AML-193 (cell line): Measurements from ENCODE around the gene SFN.
A peak's percentile ranks its signal among the peaks of the same experiment; 100 is the strongest.
"Not testable (repeated sequence)": the region's sequence is repeated elsewhere in the genome, so short reads cannot be mapped to it uniquely, and the experiment has no call there.

ENCODE experiments used
- DNase-seq, 2 experiments: peaks; one replicate each; lab custom pipeline; 2025; lab: John Stamatoyannopoulos, UW

SFN gene

GRCh38 chr1:26839339-26839722 is 23.6 kb upstream of the SFN start:
- DNase-seq = no peak

GRCh38 chr1:26839779-26840178 is 23.2 kb upstream of the SFN start:
- no peak for DNase-seq

- no peak for DNase-seq
Observed at GRCh38 chr1:26844424-26845196, 18.3 kb upstream of the SFN start.

GRCh38 chr1:26847826-26848225 is 15.1 kb upstream of the SFN start:
- not testable (repeated sequence) for DNase-seq

DNA sequence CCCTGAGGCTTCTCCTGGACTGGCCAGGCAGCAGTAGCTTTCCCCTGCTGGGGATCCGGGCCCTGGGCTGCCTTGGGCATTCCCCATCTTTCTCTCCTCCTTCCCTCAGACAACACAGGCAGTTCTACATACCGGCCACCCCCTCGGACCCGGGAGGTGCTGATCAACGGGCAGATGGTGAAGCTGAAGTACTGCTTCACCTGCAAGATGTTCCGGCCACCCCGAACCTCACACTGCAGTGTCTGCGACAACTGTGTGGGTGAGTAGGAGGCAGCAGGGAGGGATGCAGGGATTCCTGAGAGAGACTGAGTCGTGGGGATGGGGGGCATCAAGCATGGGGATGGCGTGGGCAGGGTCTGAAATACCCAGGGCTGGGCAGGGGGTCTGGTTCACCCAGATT is 14.4 kb upstream of the SFN start:
- no peak for DNase-seq

- DNase-seq = no peak
Observed at GRCh38 chr1:26848941-26849774, 13.8 kb upstream of the SFN start.

DNA sequence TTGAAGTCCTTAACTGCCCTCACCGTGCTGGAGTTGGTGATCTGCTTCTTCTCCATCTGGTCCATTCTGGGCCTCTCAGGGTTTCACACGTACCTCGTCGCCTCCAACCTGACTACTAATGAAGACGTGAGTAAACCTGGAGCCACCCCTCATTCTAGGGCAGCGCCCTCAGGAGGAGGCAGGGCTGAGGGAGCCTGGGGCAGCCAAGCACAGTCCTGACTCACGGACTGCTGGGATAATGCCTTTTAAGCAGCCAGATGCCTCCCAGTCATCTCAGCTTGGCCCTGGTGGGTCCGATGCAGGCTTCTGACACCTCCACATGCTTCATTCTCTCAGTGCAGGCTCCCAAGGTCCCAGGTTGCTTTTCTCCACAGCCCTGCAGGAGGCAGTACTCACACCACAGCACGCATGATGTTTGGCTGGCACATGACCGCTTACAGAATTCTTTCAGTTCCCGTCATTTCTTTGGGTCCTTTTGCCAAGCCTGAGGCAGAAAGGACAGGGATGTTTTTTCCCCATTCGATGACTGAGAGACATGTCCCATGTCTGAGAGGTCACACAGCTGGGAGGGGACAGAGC is 11.8 kb upstream of the SFN start:
- DNase-seq = no peak

- DNase-seq = no peak
Observed at GRCh38 chr1:26852701-26853100, 10.2 kb upstream of the SFN start.

DNA sequence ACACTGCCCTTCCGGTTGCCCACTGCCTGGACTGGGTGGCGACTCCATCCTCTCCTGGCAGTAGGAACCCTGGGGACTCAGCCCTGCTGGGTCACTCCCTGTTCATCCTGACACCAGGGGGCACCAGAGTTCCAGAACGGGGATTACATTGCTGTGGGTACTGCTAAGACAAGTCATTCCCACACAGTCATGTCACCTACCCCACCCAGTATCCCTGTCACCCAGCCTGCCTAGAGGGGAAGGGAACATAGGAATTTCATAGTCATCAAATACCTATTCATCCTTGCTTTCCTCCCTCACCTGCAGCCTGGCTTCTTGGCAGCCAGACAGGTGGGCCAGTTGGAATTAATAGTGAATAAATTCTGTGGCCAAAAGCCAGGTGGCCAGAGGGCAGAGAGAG is 9.8 kb upstream of the SFN start:
- DNase-seq = peak; percentile 60 to 64

GRCh38 chr1:26853600-26853999 is 9.3 kb upstream of the SFN start:
- DNase-seq = no peak

DNA sequence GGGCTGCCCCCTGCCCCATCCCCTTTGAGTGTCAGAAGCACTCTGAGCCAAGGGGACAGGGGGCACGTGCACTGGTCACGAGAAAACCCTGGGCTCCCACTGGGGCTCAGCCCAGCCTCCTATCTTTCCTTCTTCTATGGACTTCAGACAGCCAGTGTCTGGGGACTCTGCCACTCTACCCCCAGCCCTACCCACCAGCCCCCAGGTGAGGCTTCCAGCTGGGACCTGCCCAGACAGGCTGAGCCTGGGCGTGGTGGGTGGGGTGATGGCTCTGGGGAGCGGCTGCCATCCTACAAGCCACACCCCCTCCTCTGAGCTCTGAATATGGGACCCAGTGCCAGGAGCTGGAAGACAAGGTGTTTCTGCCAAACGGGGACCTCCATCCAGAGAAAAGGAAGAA is 8.0 kb upstream of the SFN start:
- DNase-seq = no peak

DNA sequence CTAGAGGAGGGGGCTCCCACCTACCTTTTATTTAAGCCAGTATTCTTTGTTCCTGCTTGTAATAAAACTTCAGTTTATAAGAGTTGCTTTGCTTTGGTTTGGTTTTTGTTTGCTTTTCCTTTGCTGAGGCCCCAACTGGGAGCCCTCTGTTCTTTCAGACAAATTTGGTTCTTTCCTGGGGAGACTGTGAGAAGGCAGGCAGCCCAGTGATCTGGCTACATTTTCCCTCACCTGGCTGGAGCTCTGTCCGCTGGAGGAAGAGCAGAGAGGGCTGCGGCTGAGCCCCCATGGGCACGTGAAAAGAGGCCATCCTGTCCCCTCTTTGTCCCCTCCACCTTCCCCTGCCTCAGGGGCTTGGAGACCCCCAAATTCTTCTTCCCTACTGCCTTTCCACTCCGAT is 7.3 kb upstream of the SFN start:
- DNase-seq = no peak

DNA sequence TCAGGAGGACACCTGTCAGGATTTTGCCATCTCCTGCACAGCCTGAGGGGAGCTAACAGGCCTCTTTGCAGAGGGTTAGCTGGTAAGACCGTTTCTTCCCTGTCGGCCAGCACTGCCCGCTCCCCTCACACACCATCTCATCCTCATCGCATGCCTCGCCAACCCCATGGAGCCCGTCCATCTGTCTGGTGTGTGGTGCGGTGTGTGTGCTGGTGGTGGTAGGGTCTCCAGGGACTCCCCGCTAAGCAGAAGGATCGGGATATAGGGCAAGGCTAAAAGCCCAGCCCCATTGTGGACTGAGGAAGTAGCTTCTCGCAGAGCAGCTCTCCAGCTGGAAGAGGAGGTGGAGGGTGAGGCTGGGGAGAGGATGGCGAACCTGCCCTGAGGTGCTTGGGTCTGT is 6.8 kb upstream of the SFN start:
- DNase-seq = no peak

DNA sequence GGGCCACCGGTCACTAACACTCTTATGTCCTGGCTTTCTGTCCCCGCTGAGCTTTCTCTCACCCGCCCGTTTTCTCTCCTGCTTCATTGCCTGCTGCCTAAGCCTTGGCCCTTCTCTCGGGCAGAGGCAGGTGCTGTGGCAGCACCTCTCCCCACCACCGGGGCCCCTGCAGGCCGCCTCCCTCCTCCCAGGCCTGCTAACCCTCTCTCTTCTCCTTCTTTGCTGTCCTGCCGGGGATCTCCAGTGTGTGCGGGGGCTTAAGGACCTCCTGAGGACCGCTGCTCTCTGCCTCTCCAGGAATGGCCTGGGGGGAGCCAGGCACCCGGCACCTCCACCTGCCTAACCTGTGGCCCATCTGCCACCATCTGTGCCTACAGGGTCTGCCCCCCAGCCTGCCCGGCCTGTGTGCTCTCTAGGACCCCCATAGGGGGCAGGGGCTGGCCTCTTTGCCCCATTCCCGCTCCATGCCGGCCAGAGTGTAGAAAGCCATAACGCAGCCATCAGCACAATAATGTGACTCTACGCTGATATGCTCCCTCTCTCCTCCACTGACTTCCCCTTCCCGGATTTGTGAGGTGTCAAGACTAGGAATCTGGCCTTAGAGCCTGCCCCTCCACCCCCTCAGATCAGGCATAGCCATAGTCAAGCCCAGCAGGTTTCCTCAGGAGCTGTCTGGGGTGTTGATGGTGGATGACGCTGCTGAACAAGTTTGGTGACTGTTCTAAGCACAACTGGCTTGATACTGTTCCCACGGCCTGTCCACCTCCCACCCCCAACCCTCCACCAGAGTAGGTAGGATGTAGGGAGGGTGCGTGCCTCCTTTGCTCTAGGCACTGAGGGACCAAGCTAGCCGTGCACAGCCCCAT is 6.1 kb upstream of the SFN start:
- no peak for DNase-seq

- no peak for DNase-seq
Observed at GRCh38 chr1:26857473-26858060, 5.4 kb upstream of the SFN start.

- DNase-seq = no peak
Observed at GRCh38 chr1:26858160-26858559, 4.8 kb upstream of the SFN start.

GRCh38 chr1:26858891-26859640 is 3.9 kb upstream of the SFN start:
- DNase-seq = no peak

GRCh38 chr1:26861286-26861701 is 1.7 kb upstream of the SFN start:
- DNase-seq = peak in 1 of 2 experiments; percentile 5

DNA sequence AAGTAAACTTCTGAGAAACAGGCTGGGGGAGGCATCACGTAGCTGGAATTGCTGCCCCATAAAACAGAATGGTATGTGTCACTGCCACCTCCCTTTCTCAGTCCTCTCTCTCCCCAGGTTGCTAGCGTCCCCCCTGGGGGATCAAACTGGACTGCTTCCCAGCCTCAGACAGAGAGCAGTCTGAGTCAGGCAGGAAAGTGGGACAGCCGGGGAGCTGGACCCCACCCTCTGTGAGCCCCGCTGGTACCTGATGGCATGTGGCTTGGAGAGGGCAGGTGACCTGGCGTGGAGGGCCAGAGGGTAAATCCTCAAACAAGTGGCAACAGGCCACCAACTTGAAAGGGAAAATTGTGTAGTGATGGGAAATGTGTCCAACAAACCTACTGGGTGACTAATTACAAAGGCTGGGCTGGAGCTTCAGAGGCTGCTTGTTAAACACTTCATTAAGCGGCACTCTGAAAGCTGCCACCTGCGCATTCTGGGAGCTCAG is 1.0 kb upstream of the SFN start:
- DNase-seq = no peak

DNA sequence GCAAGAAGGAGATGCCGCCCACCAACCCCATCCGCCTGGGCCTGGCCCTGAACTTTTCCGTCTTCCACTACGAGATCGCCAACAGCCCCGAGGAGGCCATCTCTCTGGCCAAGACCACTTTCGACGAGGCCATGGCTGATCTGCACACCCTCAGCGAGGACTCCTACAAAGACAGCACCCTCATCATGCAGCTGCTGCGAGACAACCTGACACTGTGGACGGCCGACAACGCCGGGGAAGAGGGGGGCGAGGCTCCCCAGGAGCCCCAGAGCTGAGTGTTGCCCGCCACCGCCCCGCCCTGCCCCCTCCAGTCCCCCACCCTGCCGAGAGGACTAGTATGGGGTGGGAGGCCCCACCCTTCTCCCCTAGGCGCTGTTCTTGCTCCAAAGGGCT is 732 bp downstream of the SFN start:
- no peak for DNase-seq
